ENCODE results near the gene GREB1L. TPM values are rescaled to one million over a fixed set of nuclear protein-coding genes. Genes with fewer than 3 reads are reported as not detected.

GREB1L gene
- polyA plus RNA-seq, 1 donor (not counting 4 experiments of a cell fraction or from before 2014, with no cell fraction given) = 5.5 TPM

DNA sequence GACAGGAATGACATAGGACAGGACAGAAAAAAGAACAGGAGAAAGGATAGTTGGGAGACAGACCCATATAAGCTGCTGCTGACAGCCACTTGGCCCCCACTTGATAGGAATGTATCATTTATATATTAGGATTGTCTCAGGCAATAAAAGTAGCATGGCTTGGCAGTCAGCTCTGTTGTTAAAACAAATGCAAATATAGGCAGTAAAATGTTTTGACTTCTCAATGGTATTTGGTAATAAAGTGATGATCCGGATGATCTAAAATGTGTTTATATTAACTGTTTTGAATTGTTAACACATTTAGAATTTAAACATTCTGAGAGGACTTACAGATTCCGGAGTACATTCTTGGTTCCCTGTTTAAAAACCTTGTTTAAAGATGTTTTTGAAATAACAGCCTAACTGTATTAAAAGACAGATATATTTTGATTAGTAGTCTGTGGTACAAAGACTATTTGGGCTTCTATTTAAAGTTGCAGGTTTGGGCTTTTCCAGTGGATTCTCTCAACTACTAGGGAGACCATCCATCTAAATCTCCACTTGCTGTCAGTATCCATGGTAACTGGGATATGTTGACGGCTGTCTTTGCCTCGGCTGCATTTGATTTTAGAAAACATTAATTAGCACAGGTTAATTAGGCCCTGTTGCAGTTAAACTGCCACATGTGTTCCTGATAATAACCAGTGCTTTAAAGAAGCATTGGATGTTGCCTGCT is 210.9 kb downstream of the GREB1L start:
- Histone ChIP-seq H3K4me3 (ENCODE audit: control insufficient read depth in 2 of 3, extremely low read depth in 1 of 3, insufficient read depth in 2 of 3, low read depth in 1 of 3, low read length in 3 of 3) (no peak overlapping the region), H3K27me3 (ENCODE audit: control insufficient read depth, extremely low read depth, insufficient read depth, low read length) (no peaks in the 10 kb centered on the region), H4K20me1 (ENCODE audit: control insufficient read depth, extremely low read depth, insufficient read depth, low read length) (no peaks in the 10 kb centered on the region), H3K9me1 (ENCODE audit: control insufficient read depth, extremely low read depth, insufficient read depth, low read length) (no peaks in the 10 kb centered on the region), H3K27ac (ENCODE audit: control insufficient read depth, insufficient read depth, low read length) (no peak overlapping the region), H3K9me3 (ENCODE audit: control insufficient read depth, low read depth, low read length) (no peaks in the 10 kb centered on the region), H2AFZ (ENCODE audit: control insufficient read depth, low read length) (no peak overlapping the region), H3K79me2 (ENCODE audit: control insufficient read depth, insufficient read depth, low read length) (no peaks in the 10 kb centered on the region), H3K4me1 (ENCODE audit: control insufficient read depth, extremely low read depth, insufficient read depth, low read length) (no peaks in the 10 kb centered on the region), H3K4me2 (ENCODE audit: control insufficient read depth, extremely low read depth, insufficient read depth, low read depth, low read length) (no peak overlapping the region), H3K36me3 (ENCODE audit: control insufficient read depth in 2 of 2, extremely low read depth in 1 of 2, insufficient read depth in 2 of 2, low read length in 2 of 2) (no peaks in the 10 kb centered on the region), H3K9ac (ENCODE audit: control insufficient read depth, extremely low read depth, insufficient read depth, low read length) (no peak overlapping the region)
- no peak for TF ChIP-seq CTCF (optimal IDR thresholded peaks at IDR 0.05 in 1 of 3, IDR thresholded peaks at IDR 0.05 in 1 of 3, conservative IDR thresholded peaks at IDR 0.05 in 1 of 3; ENCODE audit: extremely low read depth in 1 of 3, insufficient read depth in 2 of 3, low read length in 3 of 3)
- no peak for TF ChIP-seq EZH2 (IDR thresholded peaks at IDR 0.05; ENCODE audit: low read length)
- dilution Hi-C loops (cut with MboI; ENCODE audit: extremely low pct_ligation_motif_present, low sequenced_read_pairs) = no loop called here
- DNase-seq (ENCODE audit: low read depth, low spot score) = no peak
- FAIRE-seq = no peak

- Histone ChIP-seq H3K9me1 (ENCODE audit: control insufficient read depth, extremely low read depth, insufficient read depth, low read length) (no peaks in the 10 kb centered on the region), H4K20me1 (ENCODE audit: control insufficient read depth, extremely low read depth, insufficient read depth, low read length) (no peaks in the 10 kb centered on the region), H3K36me3 (ENCODE audit: control insufficient read depth in 2 of 2, extremely low read depth in 1 of 2, insufficient read depth in 2 of 2, low read length in 2 of 2) (no peaks in the 10 kb centered on the region), H3K79me2 (ENCODE audit: control insufficient read depth, insufficient read depth, low read length) (no peaks in the 10 kb centered on the region), H3K27ac (ENCODE audit: control insufficient read depth, insufficient read depth, low read length) (no peak overlapping the region), H3K9ac (ENCODE audit: control insufficient read depth, extremely low read depth, insufficient read depth, low read length) (no peak overlapping the region), H3K4me2 (ENCODE audit: control insufficient read depth, extremely low read depth, insufficient read depth, low read depth, low read length) (no peak overlapping the region), H3K4me1 (ENCODE audit: control insufficient read depth, extremely low read depth, insufficient read depth, low read length) (no peaks in the 10 kb centered on the region), H3K9me3 (ENCODE audit: control insufficient read depth, low read depth, low read length) (no peaks in the 10 kb centered on the region), H2AFZ (ENCODE audit: control insufficient read depth, low read length) (no peak overlapping the region), H3K27me3 (ENCODE audit: control insufficient read depth, extremely low read depth, insufficient read depth, low read length) (no peaks in the 10 kb centered on the region), H3K4me3 (ENCODE audit: control insufficient read depth in 2 of 3, extremely low read depth in 1 of 3, insufficient read depth in 2 of 3, low read depth in 1 of 3, low read length in 3 of 3) (no peak overlapping the region)
- no peak for DNase-seq (ENCODE audit: low read depth, low spot score)
- dilution Hi-C loops (cut with MboI; ENCODE audit: extremely low pct_ligation_motif_present, low sequenced_read_pairs) = no loop called here
- FAIRE-seq = no peak
- TF ChIP-seq EZH2 (IDR thresholded peaks at IDR 0.05; ENCODE audit: low read length) (no peak), CTCF (optimal IDR thresholded peaks at IDR 0.05 in 1 of 3, IDR thresholded peaks at IDR 0.05 in 1 of 3, conservative IDR thresholded peaks at IDR 0.05 in 1 of 3; ENCODE audit: extremely low read depth in 1 of 3, insufficient read depth in 2 of 3, low read length in 3 of 3) (no peak)
These were observed 211.5 kb downstream of the GREB1L start for GRCh38 chr18:21453511-21453901.

Measured in keratinocyte (primary cell).